ENCODE results near the gene SUPV3L1. TPM values are rescaled to one million over a fixed set of nuclear protein-coding genes. Genes with fewer than 3 reads are reported as not detected.
A peak's percentile ranks its signal among the peaks of the same experiment; 100 is the strongest.

SUPV3L1 gene
- total and polyA plus RNA-seq, 9 of the 15 experiments (the other 6 are each of a cell fraction or from before 2014, with no cell fraction given): 45.2 to 156 (median 92.6) TPM

DNA sequence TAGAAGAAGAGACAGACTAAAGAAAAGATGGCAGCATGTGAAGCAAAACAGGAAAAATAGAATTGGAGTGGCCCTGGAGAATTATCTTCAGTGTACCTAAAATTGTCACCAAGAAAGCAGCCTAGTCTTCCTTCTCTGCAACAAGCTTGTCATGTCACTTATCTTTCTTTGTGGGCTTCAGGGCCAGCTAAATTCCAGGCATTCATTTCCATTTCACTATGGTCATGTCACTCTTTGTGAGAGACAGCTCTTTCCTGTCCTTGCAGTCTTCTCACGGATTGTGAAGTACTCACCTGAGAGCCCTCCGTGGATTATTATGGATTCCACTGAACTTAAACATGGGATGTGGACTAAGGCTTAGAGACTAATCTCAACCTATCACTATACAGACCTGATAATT, 31.1 kb downstream of the SUPV3L1 start (continued):
- TF ChIP-seq, protein P1, sequence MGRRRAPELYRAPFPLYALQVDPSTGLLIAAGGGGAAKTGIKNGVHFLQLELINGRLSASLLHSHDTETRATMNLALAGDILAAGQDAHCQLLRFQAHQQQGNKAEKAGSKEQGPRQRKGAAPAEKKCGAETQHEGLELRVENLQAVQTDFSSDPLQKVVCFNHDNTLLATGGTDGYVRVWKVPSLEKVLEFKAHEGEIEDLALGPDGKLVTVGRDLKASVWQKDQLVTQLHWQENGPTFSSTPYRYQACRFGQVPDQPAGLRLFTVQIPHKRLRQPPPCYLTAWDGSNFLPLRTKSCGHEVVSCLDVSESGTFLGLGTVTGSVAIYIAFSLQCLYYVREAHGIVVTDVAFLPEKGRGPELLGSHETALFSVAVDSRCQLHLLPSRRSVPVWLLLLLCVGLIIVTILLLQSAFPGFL (CRISPR knock-in tag; IDR thresholded peaks at IDR 0.05): no peak
- TF ChIP-seq KAT8 (IDR thresholded peaks at IDR 0.05; ENCODE audit: low read depth) (no peak), HDAC6 (IDR thresholded peaks at IDR 0.05; ENCODE audit: low read depth, low read length) (no peak), POLR3A (IDR thresholded peaks at IDR 0.05; ENCODE audit: borderline replicate concordance, extremely low read depth, insufficient read depth, insufficient read length) (no peak), MTA3 (IDR thresholded peaks at IDR 0.05; ENCODE audit: borderline replicate concordance) (no peak), PHB2 (IDR thresholded peaks at IDR 0.05; ENCODE audit: low read depth) (no peak), SRSF1 (IDR thresholded peaks at IDR 0.05; ENCODE audit: low read depth, low read length) (no peak), POU5F1 (IDR thresholded peaks at IDR 0.05; ENCODE audit: borderline replicate concordance, low read depth, low read length, partially characterized antibody) (no peak), TEAD4 (IDR thresholded peaks at IDR 0.05; ENCODE audit: low read length) (peak; percentile 54; the same call in 1 of the 2 replicates), TEAD4 (CRISPR knock-in tag; IDR thresholded peaks at IDR 0.05; ENCODE audit: borderline replicate concordance) (no peak), DDX20 (tag; IDR thresholded peaks at IDR 0.05; ENCODE audit: low read depth) (no peak)
- TF ChIP-seq, protein P2, sequence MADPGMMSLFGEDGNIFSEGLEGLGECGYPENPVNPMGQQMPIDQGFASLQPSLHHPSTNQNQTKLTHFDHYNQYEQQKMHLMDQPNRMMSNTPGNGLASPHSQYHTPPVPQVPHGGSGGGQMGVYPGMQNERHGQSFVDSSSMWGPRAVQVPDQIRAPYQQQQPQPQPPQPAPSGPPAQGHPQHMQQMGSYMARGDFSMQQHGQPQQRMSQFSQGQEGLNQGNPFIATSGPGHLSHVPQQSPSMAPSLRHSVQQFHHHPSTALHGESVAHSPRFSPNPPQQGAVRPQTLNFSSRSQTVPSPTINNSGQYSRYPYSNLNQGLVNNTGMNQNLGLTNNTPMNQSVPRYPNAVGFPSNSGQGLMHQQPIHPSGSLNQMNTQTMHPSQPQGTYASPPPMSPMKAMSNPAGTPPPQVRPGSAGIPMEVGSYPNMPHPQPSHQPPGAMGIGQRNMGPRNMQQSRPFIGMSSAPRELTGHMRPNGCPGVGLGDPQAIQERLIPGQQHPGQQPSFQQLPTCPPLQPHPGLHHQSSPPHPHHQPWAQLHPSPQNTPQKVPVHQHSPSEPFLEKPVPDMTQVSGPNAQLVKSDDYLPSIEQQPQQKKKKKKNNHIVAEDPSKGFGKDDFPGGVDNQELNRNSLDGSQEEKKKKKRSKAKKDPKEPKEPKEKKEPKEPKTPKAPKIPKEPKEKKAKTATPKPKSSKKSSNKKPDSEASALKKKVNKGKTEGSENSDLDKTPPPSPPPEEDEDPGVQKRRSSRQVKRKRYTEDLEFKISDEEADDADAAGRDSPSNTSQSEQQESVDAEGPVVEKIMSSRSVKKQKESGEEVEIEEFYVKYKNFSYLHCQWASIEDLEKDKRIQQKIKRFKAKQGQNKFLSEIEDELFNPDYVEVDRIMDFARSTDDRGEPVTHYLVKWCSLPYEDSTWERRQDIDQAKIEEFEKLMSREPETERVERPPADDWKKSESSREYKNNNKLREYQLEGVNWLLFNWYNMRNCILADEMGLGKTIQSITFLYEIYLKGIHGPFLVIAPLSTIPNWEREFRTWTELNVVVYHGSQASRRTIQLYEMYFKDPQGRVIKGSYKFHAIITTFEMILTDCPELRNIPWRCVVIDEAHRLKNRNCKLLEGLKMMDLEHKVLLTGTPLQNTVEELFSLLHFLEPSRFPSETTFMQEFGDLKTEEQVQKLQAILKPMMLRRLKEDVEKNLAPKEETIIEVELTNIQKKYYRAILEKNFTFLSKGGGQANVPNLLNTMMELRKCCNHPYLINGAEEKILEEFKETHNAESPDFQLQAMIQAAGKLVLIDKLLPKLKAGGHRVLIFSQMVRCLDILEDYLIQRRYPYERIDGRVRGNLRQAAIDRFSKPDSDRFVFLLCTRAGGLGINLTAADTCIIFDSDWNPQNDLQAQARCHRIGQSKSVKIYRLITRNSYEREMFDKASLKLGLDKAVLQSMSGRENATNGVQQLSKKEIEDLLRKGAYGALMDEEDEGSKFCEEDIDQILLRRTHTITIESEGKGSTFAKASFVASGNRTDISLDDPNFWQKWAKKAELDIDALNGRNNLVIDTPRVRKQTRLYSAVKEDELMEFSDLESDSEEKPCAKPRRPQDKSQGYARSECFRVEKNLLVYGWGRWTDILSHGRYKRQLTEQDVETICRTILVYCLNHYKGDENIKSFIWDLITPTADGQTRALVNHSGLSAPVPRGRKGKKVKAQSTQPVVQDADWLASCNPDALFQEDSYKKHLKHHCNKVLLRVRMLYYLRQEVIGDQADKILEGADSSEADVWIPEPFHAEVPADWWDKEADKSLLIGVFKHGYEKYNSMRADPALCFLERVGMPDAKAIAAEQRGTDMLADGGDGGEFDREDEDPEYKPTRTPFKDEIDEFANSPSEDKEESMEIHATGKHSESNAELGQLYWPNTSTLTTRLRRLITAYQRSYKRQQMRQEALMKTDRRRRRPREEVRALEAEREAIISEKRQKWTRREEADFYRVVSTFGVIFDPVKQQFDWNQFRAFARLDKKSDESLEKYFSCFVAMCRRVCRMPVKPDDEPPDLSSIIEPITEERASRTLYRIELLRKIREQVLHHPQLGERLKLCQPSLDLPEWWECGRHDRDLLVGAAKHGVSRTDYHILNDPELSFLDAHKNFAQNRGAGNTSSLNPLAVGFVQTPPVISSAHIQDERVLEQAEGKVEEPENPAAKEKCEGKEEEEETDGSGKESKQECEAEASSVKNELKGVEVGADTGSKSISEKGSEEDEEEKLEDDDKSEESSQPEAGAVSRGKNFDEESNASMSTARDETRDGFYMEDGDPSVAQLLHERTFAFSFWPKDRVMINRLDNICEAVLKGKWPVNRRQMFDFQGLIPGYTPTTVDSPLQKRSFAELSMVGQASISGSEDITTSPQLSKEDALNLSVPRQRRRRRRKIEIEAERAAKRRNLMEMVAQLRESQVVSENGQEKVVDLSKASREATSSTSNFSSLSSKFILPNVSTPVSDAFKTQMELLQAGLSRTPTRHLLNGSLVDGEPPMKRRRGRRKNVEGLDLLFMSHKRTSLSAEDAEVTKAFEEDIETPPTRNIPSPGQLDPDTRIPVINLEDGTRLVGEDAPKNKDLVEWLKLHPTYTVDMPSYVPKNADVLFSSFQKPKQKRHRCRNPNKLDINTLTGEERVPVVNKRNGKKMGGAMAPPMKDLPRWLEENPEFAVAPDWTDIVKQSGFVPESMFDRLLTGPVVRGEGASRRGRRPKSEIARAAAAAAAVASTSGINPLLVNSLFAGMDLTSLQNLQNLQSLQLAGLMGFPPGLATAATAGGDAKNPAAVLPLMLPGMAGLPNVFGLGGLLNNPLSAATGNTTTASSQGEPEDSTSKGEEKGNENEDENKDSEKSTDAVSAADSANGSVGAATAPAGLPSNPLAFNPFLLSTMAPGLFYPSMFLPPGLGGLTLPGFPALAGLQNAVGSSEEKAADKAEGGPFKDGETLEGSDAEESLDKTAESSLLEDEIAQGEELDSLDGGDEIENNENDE (IDR thresholded peaks at IDR 0.05; ENCODE audit: low read depth, low read length): no peak

Measured in K562 (cell line).